Astrocyte of the spinal cord (primary cell): ENCODE measurements around the gene ERC2.

Experiments
- DNase-seq: peaks from one replicate; pipeline ENCODE4 v3.0.0; 2011; ENCODE audit warnings: low read depth, low spot score
- H3K4me3 ChIP-seq: 2 replicates; pipeline ENCODE4 v1.5.1; 2011; ENCODE audit warnings: low read depth, mild to moderate bottlenecking, low read length, moderate library complexity
- CTCF ChIP-seq: IDR thresholded peaks from 2 replicates; pipeline ENCODE4 v1.5.1; 2012; ENCODE audit warnings: low read depth, mild to moderate bottlenecking, low read length, inconsistent platforms
- in situ Hi-C: cut with HindIII; loops from 2 replicates; pipeline ENCODE4 v1.10.0; 2017; ENCODE audit warnings: low sequenced_read_pairs

ERC2 gene

DNA sequence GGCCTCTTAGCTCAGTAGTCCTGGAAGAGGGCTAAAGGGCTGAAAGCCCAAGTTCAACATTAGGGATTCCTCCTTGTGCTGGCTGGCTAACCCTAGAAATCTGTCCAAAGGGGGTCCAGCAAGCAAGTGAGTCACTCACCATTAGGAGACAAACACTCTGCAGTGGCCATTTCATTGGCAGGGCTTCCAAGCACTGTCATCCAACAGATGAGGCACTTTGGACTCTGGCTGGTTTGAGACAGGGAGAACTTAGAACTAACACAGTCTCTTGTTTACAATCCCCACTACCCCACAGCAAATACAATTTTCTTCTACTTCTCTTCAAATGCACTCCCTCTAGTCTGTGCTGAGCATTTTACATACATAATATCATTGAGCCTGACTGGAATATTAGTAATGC lies 971.0 kb downstream of the ERC2 start:
- DNase-seq: no peak
- TF ChIP-seq CTCF: no peak
- in situ Hi-C loops: loop anchor here (25.0 kb wide), 1 partner anchor 610 kb away; no protein-coding TSS in a partner anchor
- no peak overlapping the region for H3K4me3 ChIP-seq

GRCh38 chr3:55494976-55495375 lies 973.3 kb downstream of the ERC2 start:
- no peak for TF ChIP-seq CTCF
- in situ Hi-C loops: loop anchor here (25.0 kb wide), 1 partner anchor 608 kb away; no protein-coding TSS in a partner anchor
- no peak for DNase-seq
- no peak overlapping the region for H3K4me3 ChIP-seq

DNA sequence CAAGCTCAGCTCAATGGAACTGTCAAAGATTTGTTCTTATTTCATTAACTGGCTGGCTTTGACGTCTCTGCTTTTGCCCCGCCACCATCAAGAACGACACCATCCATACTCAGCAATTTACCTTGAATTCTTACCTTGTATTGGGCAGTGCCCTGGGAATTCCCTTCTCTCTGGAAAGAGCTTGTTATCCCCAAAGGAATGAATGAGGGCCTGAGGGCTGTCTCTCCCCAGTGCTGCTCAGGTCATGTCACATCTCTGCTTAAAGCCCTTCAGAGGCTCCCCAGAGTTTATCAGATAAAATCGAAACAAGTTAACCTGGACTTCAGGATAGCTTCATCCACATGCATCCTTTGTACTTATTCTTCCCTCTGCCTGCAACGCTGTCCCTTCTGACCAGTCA lies 975.3 kb downstream of the ERC2 start:
- no peak for TF ChIP-seq CTCF
- in situ Hi-C loops: loop anchor here (25.0 kb wide), 1 partner anchor 606 kb away; no protein-coding TSS in a partner anchor
- no peak overlapping the region for H3K4me3 ChIP-seq
- no peak for DNase-seq

DNA sequence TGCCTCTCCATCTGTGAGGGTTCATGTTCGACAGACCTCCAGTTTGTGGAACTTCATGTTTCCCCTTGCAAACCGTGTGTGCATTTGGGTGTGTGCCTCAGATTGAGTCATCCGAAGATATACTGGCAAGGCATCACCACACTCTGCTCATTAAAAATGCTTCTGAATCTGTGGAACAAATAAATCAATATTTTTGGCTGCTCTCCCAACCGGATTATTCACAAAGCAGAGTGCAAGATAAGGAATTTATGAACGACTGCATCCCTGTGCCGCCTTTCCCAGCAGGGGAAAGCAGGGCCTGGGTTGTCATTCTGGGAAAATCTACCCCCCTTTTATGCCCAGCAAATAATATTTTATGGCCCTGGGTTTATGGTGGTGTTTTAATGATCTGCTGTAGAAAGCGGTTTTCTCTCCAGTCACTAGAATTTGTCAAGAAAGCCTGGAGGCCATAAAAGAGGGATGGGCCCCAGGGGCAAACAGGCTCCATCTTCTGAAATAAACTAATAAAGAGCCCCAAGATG lies 976.9 kb downstream of the ERC2 start:
- in situ Hi-C loops: loop anchor here (25.0 kb wide), 1 partner anchor 604 kb away; no protein-coding TSS in a partner anchor
- DNase-seq: peak; percentile 86
- no peak for TF ChIP-seq CTCF
- no peak overlapping the region for H3K4me3 ChIP-seq

DNA sequence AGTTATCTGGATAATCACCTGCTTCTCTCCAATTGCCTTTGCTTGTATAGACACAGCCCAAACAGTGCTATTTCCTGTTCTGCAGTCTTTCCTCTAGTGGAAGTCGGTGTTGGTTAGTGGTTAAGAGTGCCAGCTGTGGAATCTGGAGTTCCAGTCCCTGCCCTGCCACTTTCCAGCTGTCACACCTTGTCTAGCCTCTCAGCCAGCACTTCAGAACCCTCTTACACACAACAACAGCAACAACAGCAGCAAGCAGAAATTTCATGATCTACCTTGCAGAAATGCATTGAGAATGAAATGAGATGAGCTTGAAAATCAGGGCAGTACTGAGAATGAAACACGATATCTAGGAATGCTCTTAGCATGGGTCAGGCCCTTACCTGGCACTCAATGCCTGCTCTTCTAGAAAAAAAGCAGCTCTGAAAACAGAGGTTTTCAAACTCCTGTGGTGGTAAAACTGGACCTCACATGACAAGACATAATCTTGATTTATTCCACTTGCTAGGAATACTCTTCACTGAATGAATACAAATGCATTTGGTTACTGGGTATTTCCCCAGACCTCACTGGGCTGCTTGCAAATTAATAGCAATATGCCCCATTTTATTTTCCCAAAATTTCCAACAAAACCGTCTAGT lies 977.9 kb downstream of the ERC2 start:
- in situ Hi-C loops: loop anchor here (25.0 kb wide), 1 partner anchor 603 kb away; no protein-coding TSS in a partner anchor
- no peak overlapping the region for H3K4me3 ChIP-seq
- no peak for TF ChIP-seq CTCF
- DNase-seq: peak; percentile 30

- DNase-seq: peak; percentile 39
- peak overlapping the region; percentile 73 for H3K4me3 ChIP-seq
- TF ChIP-seq CTCF: no peak
- in situ Hi-C loops: loop anchor here (25.0 kb wide), 1 partner anchor 602 kb away; no protein-coding TSS in a partner anchor
These were observed 978.5 kb downstream of the ERC2 start for GRCh38 chr3:55489798-55490132.
